Measurements from ENCODE around the gene FBXW7. TPM values are rescaled to one million over a fixed set of nuclear protein-coding genes. Genes with fewer than 3 reads are reported as not detected.

Gene FBXW7
- total and polyA plus RNA-seq, 2 donors (not counting 1 experiment from before 2014, with no cell fraction given) = 23.0 to 125 TPM

- no peak overlapping the region for H2AFZ ChIP-seq (ENCODE audit: insufficient read depth, low read depth, low read length, poor library complexity, severe bottlenecking)
- no peak overlapping the region for H3K27ac ChIP-seq (ENCODE audit: low read length in 2 of 2)
- H3K79me2 ChIP-seq (ENCODE audit: control insufficient read depth, insufficient read depth, low read length) = no peaks in the 10 kb centered on the region
- no peaks in the 10 kb centered on the region for H3K36me3 ChIP-seq (replicated peaks in 1 of 2; ENCODE audit: control extremely low read depth in 1 of 2, control insufficient read depth in 1 of 2, extremely low read depth in 1 of 2, insufficient read depth in 2 of 2, low read length in 1 of 2)
- ATAC-seq (ENCODE audit: low read depth) = no peak
- H3K9ac ChIP-seq (ENCODE audit: low read length) = no peak overlapping the region
- peaks cover 0 to 4% of the 10 kb centered on the region in 2 donors for H3K4me1 ChIP-seq (ENCODE audit: control insufficient read depth in 2 of 2, insufficient read depth in 2 of 2, low read length in 2 of 2)
- ChIA-PET POLR2A (no interaction called here), CTCF (interaction anchor here (0.6 to 0.7 kb wide), 2 partner anchors 80 to 693 kb away, joined by 3 to 4 read pairs; no protein-coding TSS in a partner anchor)
- H3K9me3 ChIP-seq (ENCODE audit: control extremely low read depth in 1 of 3, control insufficient read depth in 2 of 3, insufficient read depth in 1 of 3, low read length in 2 of 3) = no peaks in the 10 kb centered on the region
- H3K4me2 ChIP-seq (replicated peaks; ENCODE audit: low read depth, low read length, poor library complexity, severe bottlenecking) = no peak overlapping the region
- Mint-ChIP-seq H3K27ac (no peak overlapping the region), H3K9me3 (ENCODE audit: insufficient read depth) (no peaks in the 10 kb centered on the region), H3K27me3 (no peaks in the 10 kb centered on the region), H3K4me3 (no peak overlapping the region), H3K4me1 (peaks cover 14% of the 10 kb centered on the region)
- no peaks in the 10 kb centered on the region for H4K20me1 ChIP-seq (ENCODE audit: control insufficient read depth, insufficient read depth, low read length, poor library complexity, severe bottlenecking)
- TF ChIP-seq EZH2 (IDR thresholded peaks at IDR 0.05; ENCODE audit: borderline replicate concordance, insufficient read depth, low read depth, low read length, poor library complexity, severe bottlenecking) (no peak), CTCF (IDR thresholded peaks at IDR 0.05) (no peak)
- intact Hi-C loops (cut with micrococcal nuclease) = no loop called here
- no peak overlapping the region for H3K4me3 ChIP-seq (ENCODE audit: control extremely low read depth in 1 of 5, extremely low read depth in 1 of 5, insufficient read depth in 1 of 5, low read depth in 2 of 5, low read length in 4 of 5)
- WGBS (ENCODE audit: insufficient coverage) = no CpG with 5 or more reads among the region's 3 CpGs
- DNase-seq = no peak
- no peaks in the 10 kb centered on the region for H3K27me3 ChIP-seq (replicated peaks in 1 of 4; ENCODE audit: control extremely low read depth in 1 of 4, control insufficient read depth in 3 of 4, insufficient read depth in 4 of 4, low read length in 3 of 4)
These were observed 45.8 kb upstream of the FBXW7 start for GRCh38 chr4:152581536-152582160.

- no peak for TF ChIP-seq EZH2 (IDR thresholded peaks at IDR 0.05; ENCODE audit: borderline replicate concordance, insufficient read depth, low read depth, low read length, poor library complexity, severe bottlenecking)
- no peak for TF ChIP-seq CTCF (IDR thresholded peaks at IDR 0.05)
- Mint-ChIP-seq H3K27me3 (no peaks in the 10 kb centered on the region), H3K4me3 (no peak overlapping the region), H3K4me1 (peaks cover 4% of the 10 kb centered on the region), H3K27ac (no peak overlapping the region), H3K9me3 (ENCODE audit: insufficient read depth) (no peaks in the 10 kb centered on the region)
- H3K36me3 ChIP-seq (replicated peaks in 1 of 2; ENCODE audit: control extremely low read depth in 1 of 2, control insufficient read depth in 1 of 2, extremely low read depth in 1 of 2, insufficient read depth in 2 of 2, low read length in 1 of 2) = no peaks in the 10 kb centered on the region
- no peak overlapping the region for H3K4me2 ChIP-seq (replicated peaks; ENCODE audit: low read depth, low read length, poor library complexity, severe bottlenecking)
- H3K4me3 ChIP-seq (ENCODE audit: control extremely low read depth in 1 of 5, extremely low read depth in 1 of 5, insufficient read depth in 1 of 5, low read depth in 2 of 5, low read length in 4 of 5) = no peak overlapping the region
- no peaks in the 10 kb centered on the region for H4K20me1 ChIP-seq (ENCODE audit: control insufficient read depth, insufficient read depth, low read length, poor library complexity, severe bottlenecking)
- DNase-seq (no peak), ATAC-seq (ENCODE audit: low read depth) (no peak)
- no peak overlapping the region for H3K27ac ChIP-seq (ENCODE audit: low read length in 2 of 2)
- intact Hi-C loops (cut with micrococcal nuclease) = no loop called here
- no peaks in the 10 kb centered on the region for H3K27me3 ChIP-seq (replicated peaks in 1 of 4; ENCODE audit: control extremely low read depth in 1 of 4, control insufficient read depth in 3 of 4, insufficient read depth in 4 of 4, low read length in 3 of 4)
- H3K9ac ChIP-seq (ENCODE audit: low read length) = no peak overlapping the region
- no peaks in the 10 kb centered on the region for H3K79me2 ChIP-seq (ENCODE audit: control insufficient read depth, insufficient read depth, low read length)
- 100% methylated on average over 2 of the region's 6 CpGs for whole genome bisulfite sequencing (ENCODE audit: insufficient coverage)
- H3K9me3 ChIP-seq (ENCODE audit: control extremely low read depth in 1 of 3, control insufficient read depth in 2 of 3, insufficient read depth in 1 of 3, low read length in 2 of 3) = no peaks in the 10 kb centered on the region
- H2AFZ ChIP-seq (ENCODE audit: insufficient read depth, low read depth, low read length, poor library complexity, severe bottlenecking) = no peak overlapping the region
- CTCF ChIA-PET = interaction anchor here (0.5 to 1.2 kb wide), 4 partner anchors 11 to 104 kb away, joined by 3 to 5 read pairs (median 3); no protein-coding TSS in a partner anchor
- H3K4me1 ChIP-seq (ENCODE audit: control insufficient read depth in 2 of 2, insufficient read depth in 2 of 2, low read length in 2 of 2) = no peaks in the 10 kb centered on the region
- POLR2A ChIA-PET = no interaction called here
These were observed 44.0 kb upstream of the FBXW7 start for GRCh38 chr4:152579916-152580315.
